HG03060 (cell line): ENCODE measurements around the gene CRHR1.

ENCODE experiments used
- ATAC-seq: cut with Tn5 transposase; IDR thresholded peaks from one replicate; pipeline ENCODE4 v1.9.1; 2021; ENCODE audit warnings: low read depth, moderate number of reproducible peaks; ENCODE audit not compliant: unreplicated experiment

CRHR1 gene

DNA sequence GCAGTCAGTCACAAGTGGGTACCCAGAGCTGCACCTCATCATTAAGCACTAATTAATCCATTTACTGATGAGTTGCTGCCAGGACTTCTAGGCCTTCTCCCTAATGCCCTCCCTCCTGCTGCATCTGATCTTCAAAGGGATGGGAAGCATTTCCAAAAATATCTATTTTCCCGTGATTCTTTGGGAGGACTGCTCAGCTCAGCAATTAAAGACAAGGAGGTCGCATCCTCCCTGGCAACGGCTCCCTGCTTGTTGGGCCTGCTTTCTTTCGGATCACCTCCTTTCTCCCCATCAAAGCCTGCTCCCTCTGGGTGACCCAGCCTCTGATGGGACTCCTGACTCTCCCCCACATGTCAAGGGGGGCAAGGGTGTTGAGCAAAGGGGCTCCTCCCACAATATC is 34.6 kb downstream of the CRHR1 start:
- ATAC-seq = no peak

- ATAC-seq = no peak
Measured at GRCh38 chr17:45819632-45820031, 35.5 kb downstream of the CRHR1 start.

GRCh38 chr17:45820052-45820780 is 36.1 kb downstream of the CRHR1 start:
- ATAC-seq = no peak

- no peak for ATAC-seq
Measured at GRCh38 chr17:45821147-45821546, 37.0 kb downstream of the CRHR1 start.

- ATAC-seq = no peak
Measured at GRCh38 chr17:45823598-45823997, 39.5 kb downstream of the CRHR1 start.

DNA sequence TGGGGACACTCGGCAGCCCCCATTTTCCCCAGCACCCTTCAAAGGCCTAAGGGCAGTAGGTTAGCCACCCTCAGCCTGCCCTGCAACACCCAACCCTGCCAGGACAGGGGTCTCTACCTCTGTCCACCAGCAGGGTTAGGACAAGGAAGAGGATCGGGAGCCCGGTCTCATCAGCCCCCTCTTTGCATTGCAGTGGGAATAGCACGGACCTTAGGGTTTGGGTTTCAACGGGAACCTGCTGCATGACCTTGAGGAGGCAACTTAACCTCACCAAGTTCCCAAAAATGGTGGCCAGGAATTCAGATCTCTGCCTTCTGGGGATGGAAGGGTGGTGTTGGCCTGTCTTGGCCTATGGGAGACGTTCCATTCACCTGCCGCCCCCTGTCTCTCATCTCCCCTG is 40.4 kb downstream of the CRHR1 start:
- no peak for ATAC-seq

DNA sequence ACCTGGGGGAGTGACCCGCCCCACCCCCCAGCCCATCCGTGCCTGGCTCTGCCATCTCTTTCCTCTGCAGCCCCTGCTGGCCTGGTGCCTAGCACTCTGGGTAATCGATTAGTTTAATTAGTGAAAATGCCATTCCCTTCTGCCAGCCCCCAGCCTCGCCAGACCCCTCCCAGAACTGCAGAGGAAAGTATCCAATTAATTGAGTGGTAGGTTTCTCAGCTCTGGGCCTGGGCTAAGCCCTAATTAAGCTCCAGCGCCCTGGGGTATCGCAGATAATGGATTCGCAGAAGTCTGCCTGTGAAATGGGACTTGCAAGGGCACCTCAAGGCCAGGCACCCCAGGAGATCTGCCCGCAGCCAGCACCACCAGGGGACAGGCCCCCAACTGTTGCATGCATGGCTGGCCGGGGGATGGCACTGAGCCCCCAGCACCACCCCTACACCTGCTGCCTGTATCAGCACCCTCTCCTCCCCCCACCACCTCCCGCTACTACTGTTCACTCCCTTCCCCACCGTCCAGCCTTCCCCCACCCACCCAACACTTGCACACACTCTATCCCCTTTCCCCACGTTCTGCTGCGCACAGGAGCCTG is 40.9 kb downstream of the CRHR1 start:
- no peak for ATAC-seq

- ATAC-seq = no peak
Measured at GRCh38 chr17:45825792-45826191, 41.7 kb downstream of the CRHR1 start.

DNA sequence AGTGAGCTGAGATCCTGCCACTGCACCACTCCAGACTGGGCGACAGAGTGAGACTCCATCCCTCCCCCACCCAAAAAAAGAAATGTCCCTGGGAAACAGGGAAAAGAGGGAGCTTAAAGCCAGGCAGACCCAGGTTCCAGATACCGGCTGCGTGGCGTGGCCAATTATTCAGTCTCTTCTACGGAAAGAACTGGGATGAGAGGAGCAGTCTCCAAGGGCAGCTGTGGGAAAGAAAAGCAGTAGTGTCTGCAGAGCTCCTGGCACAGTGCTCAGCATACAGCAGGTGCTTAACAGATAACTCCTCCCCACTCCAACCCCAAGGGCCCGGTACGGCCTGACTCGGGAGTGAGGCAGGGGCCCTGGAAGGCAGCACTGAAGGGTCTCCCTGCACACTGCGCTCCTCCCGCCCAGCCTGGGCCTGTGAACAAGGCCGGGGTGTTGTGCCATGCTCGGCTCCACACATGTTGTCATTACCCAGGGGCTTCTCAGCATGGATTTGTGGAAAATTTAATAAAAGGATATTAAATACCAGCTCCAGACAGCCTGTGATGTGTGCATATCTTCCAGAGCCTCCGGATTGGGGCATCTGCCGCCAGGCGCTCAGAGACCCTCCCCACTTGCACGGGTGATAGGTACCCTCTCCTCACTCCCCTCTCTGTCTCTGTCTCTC is 42.9 kb downstream of the CRHR1 start:
- no peak for ATAC-seq

DNA sequence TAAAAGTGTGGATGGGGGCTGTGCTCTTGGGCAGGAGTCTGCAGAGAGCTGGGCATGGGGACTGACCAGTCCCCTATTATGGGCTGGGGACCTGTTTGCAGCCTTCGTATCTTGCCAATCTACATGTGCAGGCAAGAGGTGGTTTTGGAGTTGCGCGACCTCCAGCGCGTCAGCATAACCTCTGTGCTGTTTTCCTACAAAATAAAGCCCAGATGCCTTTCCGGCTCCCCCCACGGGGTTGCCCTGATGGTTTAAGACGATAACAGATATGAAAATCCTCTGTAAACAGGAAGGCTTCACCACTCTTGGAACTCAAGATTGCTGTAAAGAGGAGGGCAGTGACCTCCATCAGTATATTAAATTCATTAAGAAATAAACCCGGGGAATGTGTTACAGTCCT is 44.1 kb downstream of the CRHR1 start:
- no peak for ATAC-seq

DNA sequence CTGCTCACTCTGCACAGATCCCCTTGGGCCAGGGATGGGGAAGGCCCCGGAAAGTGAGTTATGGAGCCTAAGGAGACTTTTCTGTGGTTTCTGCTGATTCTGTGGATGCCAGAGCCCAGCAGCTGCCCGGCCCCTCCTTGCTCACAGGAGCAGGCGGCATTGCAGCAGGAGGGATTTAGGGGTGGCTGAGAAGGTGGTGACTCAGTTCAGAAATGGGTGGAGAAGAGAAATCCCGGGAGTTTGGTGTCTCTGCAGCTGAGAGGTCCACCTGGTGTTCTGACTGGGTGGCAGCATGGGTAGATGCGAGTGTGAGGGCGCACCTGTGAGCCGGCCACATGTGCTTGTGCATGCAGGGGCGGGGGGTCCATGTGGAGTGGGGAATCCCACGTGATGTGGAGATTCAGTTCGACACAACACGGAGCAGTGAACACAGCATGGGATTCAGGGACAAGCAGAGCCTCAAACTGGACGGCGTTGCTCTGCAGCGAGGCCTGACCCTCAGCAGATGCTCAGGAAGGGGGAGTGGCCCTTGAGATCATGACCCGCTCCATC is 44.5 kb downstream of the CRHR1 start:
- no peak for ATAC-seq

- no peak for ATAC-seq
Measured at GRCh38 chr17:45833920-45834319, 49.8 kb downstream of the CRHR1 start.

- ATAC-seq = no peak
Measured at GRCh38 chr17:45834471-45835396, 50.6 kb downstream of the CRHR1 start.

- no peak for ATAC-seq
Measured at GRCh38 chr17:45835481-45835880, 51.4 kb downstream of the CRHR1 start.

GRCh38 chr17:45836047-45837044 is 52.2 kb downstream of the CRHR1 start:
- no peak for ATAC-seq

DNA sequence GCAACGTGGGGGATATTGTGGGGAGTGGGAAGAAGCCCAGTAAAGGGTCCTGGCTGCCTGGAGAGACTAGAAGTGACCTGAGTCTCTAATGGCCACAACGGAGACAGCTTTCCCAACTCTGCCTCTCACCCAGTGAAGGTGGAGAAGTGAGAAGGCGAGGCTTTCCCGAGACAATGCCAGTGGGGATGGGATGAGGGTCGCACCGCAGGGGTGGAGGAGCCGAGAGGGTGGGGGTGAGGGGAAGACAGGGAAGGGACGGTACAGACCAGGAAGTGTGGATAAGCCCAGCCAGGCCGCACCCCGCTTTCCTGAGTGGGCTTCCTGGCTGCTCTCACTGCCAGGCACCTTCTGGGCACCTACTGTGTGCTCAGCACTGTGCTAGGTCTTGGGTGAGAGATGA is 53.1 kb downstream of the CRHR1 start:
- no peak for ATAC-seq

DNA sequence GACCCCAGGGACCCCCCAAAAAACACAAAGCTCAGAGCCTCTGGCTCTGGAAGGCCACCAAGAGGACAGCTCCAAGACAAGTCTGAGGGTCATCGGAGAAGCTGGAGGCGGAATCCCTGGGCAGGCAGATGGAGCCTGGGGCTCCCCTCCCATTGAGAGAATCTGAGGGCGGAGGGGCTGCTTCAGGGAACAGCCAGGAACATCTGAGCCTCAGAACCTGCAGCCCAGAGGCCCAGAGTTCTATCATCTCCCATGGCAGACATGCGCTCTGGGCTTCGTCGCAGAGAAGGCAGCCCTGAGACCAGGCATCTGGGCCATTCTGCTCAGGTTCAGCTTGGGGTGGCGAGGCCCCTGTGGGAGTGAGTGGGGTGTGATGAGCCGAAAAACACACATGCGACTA is 53.5 kb downstream of the CRHR1 start:
- ATAC-seq = no peak

GRCh38 chr17:45838751-45839295 is 54.7 kb downstream of the CRHR1 start:
- no peak for ATAC-seq

- ATAC-seq = no peak
Measured at GRCh38 chr17:45839442-45839841, 55.3 kb downstream of the CRHR1 start.
